GM21390 (cell line): Measurements from ENCODE around the gene PDLIM5.
"Not testable (repeated sequence)": the region's sequence is repeated elsewhere in the genome, so short reads cannot be mapped to it uniquely, and the experiment has no call there.

ENCODE experiments used
- ATAC-seq: cut with Tn5 transposase; IDR thresholded peaks from one replicate; pipeline ENCODE4 v1.9.1; 2021; ENCODE audit not compliant: unreplicated experiment

The PDLIM5 gene

GRCh38 chr4:94551643-94552564 is 100.2 kb downstream of the PDLIM5 start:
- ATAC-seq: no peak

GRCh38 chr4:94556047-94556446 is 104.3 kb downstream of the PDLIM5 start:
- ATAC-seq: not testable (repeated sequence)

- not testable (repeated sequence) for ATAC-seq
Observed at GRCh38 chr4:94557632-94558031, 105.9 kb downstream of the PDLIM5 start.

- ATAC-seq: no peak
Observed at GRCh38 chr4:94558392-94558904, 106.7 kb downstream of the PDLIM5 start.

GRCh38 chr4:94559351-94559806 is 107.6 kb downstream of the PDLIM5 start:
- ATAC-seq: no peak

GRCh38 chr4:94561249-94562024 is 109.7 kb downstream of the PDLIM5 start:
- ATAC-seq: no peak

GRCh38 chr4:94562285-94562684 is 110.5 kb downstream of the PDLIM5 start:
- no peak for ATAC-seq

- ATAC-seq: no peak
Observed at GRCh38 chr4:94564252-94564651, 112.5 kb downstream of the PDLIM5 start.

GRCh38 chr4:94566420-94566819 is 114.7 kb downstream of the PDLIM5 start:
- no peak for ATAC-seq

- ATAC-seq: peak; percentile 69
Observed at GRCh38 chr4:94567811-94568210, 116.1 kb downstream of the PDLIM5 start.

GRCh38 chr4:94570558-94570957 is 118.8 kb downstream of the PDLIM5 start:
- ATAC-seq: no peak

GRCh38 chr4:94571298-94571697 is 119.6 kb downstream of the PDLIM5 start:
- ATAC-seq: no peak

- no peak for ATAC-seq
Observed at GRCh38 chr4:94571715-94572114, 120.0 kb downstream of the PDLIM5 start.

- no peak for ATAC-seq
Observed at GRCh38 chr4:94574050-94574449, 122.3 kb downstream of the PDLIM5 start.

GRCh38 chr4:94574616-94575015 is 122.9 kb downstream of the PDLIM5 start:
- no peak for ATAC-seq

GRCh38 chr4:94575652-94576051 is 123.9 kb downstream of the PDLIM5 start:
- no peak for ATAC-seq

GRCh38 chr4:94576210-94576609 is 124.5 kb downstream of the PDLIM5 start:
- ATAC-seq: no peak

- ATAC-seq: no peak
Observed at GRCh38 chr4:94577136-94577535, 125.4 kb downstream of the PDLIM5 start.

GRCh38 chr4:94578195-94578594 is 126.5 kb downstream of the PDLIM5 start:
- no peak for ATAC-seq

- ATAC-seq: no peak
Observed at GRCh38 chr4:94581766-94582165, 130.0 kb downstream of the PDLIM5 start.

- ATAC-seq: no peak
Observed at GRCh38 chr4:94582517-94582916, 130.8 kb downstream of the PDLIM5 start.
